Measurements from ENCODE around the gene SLC66A1. TPM values are rescaled to one million over a fixed set of nuclear protein-coding genes. Genes with fewer than 3 reads are reported as not detected.

Gene SLC66A1
- polyA plus RNA-seq, 10 donors = 7.3 to 10.6 (median 9.4) TPM

DNA sequence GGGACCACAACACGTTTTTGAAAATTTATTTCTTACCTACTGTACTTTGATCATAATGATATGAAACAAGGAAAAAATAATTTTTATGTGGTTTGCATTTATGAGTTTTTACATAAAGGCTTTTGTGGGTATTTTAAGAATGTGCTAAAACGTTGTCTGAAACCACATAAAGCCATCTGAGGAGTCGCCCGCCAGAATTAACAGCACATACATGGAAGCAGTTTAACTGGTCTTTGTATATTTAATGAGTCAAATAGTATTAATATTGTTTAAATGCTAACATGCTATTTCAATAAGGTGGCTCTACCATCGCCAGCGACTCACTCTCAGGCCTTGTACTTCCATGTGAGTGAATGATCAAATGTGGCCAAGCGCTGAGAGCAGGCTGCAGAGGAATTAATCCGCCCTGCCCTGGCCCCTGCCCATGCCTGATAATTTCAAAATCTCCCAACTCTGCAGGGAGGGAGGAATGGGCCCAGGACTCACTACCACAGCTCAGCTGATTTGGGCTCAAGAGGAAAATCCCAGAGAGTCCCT, 49.6 kb downstream of the SLC66A1 start:
- no peak for DNase-seq

DNA sequence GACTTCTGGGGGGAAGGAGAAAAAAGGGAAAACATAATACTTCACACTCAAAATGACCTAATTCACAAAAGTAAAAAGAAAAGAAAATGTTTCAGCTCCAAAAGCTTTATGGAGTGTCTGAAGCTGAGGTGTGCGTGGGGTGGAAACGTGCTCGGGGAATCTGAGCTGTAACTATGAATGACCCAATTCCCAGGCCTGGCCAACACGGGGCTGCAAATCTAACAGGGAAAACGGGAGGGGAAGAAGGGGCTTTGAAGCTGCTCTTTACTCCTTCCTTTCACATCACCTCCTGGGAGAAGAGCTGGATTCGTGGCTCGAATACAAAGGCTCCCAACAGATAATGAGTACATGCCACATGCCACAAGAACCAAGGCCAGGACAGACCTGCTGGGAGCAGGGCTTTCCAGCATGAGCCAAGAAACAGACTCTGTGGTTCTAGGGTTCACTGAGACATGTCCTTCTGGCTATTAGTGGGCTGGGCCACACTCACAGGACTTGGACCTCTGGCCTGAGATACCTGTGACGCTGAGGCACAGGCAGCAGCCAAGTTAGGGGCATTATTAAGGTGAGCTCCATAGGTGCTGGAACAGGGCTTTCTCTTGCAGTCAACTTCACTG, 51.5 kb downstream of the SLC66A1 start:
- DNase-seq = no peak

DNA sequence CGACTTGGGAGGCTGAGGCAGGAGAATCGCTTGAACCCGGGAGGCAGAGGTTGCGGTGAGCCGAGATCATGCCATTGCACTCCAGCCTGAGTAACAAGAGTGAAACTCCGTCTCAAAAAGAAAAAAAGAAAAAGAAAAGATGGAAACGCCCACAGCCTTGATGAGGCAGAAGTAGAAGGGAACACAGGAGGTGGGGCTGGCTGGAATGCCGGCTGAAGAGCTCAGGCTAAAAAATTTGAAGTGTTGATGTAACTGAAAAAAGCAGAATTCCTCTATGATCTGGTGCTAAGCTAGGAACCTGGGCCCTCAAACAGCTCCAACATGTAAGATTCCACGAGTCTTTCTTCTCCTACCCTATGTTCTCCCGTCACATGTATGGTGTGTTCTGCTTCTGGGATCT, 53.6 kb downstream of the SLC66A1 start:
- no peak for DNase-seq

DNA sequence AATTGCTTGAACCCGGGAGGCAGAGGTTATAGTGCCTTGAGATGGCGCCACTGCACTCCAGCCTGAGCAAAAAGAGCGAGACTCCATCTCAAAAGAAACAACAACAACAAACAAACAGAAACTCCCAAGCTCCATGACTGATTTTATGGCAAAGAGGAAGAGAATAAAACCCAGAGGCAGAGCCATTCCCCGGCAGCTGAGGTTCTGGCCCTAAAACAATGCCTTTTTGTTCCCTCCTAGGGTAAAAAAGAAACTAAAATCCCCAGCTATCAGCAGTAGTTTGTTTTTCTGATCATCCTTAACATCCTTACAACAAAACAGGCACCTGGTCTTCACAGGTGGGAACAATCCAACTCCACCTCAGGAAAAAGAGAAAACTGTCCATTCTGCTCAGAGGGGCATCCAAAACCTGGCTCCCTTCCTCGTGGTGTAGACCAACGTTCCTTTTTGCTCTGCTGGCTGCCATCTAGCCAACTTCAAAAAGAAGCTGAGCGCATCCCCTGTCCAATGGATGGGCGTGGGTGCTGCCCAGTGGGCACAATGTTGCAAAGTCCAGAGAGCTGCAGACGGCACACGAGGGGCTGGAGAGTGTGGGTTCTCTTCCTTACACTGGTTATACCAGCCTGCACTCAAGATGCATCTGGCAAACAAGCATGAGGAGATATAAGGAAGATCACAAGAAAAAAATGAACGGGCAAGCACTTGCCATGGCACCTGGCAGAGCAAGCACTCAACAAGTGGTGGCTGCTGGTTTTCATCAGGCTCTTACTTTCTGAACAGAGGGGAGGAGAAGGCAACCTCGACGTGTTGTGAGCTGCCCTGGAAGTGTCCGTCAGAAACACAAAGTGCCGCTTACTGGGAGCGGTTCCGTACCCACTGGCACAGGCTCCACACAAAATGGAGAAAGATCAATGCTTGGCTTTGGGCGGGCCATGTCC, 54.7 kb downstream of the SLC66A1 start:
- DNase-seq = no peak

DNA sequence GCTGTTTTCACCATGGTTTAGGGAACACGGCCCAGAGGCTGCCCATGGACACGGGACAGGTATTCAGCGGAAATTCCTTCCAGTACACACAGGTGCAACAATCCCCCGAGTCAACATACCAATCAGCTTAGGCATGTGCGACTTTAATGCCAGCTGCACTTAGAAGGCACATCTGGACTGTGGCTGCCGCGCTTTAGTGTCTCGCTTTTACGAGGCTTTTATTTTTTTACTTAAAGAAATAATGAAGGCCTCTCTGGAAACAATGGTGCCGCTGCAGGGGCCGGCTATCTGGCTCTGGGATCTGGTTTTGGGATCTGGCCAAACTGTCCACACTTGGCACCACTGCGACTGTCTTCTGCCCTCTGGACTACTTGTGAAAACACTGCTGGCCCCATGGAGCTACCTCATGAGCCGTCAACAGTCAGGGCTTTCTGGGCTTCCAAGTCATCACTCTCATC, 55.5 kb downstream of the SLC66A1 start:
- no peak for DNase-seq

DNA sequence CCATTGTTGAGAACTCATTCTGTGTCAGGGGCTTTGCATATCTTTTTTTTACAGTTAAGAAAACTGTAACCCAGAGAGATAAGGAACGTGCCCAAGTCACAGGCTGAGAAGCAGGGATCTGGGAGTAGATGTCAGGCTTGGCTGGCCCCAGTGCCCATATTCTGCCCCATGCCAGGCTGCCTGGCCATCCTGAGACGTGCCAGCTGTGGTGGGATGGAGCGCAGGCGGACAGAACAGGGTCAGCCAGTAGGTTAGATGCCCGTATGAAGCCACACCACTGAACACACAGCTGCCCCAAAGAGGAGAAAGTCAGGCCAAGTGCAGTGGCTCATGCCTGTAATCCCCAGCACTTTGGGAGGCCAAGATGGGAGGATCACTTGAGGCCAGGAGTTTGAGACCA, 55.9 kb downstream of the SLC66A1 start:
- DNase-seq = no peak

DNA sequence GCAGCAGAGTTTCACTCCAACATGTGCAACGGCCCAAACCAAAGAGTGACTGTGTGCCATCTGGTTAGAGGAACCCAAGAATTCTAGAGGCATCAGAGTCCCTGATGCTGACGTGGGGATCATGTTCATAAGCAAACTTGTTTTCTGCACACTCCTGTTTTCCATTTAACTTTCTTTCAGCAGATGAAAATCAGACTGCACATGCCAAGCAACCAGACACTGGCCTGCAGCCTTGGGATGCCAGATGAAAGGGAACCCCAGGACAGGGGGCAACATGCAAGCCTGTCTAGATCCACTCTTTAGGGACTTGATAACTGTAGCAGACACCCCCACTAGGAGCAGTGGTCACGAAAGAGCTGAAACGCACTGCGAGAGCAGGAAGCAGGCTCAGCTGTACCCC, 56.8 kb downstream of the SLC66A1 start:
- no peak for DNase-seq

DNA sequence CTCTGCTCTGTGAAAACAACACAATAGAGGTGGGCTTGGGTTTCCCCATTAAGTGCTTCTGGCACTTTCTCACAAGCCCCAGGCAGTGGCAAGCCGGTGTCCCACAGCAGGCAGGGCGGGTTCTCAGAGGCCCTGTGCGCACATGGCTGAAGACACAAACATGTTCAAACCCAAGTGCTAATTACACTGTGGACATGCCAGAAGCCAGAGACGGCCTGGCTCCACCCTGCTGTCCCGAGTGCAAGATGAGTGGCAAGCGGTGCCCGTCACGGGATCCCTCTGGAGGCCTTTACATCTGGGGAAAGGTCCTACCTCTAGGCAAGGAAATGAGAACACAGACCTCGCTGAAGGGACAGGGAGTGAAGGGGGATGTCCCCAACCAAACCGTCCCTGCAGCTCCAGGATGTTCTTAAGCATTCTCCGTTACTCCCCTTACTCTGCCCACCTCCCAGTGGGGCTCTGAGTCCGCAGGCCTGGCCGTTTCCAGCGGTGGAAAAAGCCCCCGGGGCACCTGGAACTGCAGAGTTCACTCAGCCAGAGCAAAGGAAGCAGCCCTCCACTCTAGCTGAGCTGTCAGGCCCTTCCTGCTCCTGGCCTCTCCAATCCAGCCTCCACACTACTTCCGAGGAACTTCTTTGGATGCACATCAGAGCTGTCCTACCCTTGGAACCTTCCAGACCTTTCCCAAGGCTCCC, 57.4 kb downstream of the SLC66A1 start:
- no peak for DNase-seq

DNA sequence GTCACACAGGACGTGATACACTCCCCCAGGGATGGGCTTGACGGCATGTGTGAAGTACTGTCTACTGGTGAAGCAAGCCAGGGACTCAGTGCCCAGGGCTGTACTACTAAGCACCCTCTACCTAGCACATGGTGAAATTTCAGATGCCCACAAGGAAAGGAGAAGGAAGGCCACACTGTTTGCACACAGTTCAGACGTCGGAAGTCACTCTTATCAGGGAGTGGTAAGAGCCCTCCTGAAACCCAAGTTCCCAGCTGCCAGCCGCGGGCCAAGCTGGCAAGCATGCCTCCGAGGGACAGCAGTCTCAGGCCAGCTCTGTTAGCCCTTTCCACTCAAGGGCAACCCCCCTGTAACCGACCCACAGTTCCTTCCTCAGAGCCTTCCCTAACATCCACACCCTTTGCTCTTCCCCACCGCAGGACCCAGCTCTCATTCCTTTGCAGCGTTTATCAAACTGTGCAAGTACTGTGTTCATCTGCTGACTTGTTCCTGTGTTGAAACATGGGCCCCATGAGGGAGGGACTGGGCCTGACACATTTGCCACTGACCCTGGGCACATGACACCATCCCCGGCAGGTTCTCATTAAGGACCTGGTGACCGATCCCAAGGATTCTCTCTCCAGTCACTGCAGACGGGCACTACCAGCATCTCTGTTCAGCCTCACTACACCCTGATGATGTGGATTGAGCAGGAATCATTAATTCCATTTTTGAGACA, 58.5 kb downstream of the SLC66A1 start:
- DNase-seq = no peak

DNA sequence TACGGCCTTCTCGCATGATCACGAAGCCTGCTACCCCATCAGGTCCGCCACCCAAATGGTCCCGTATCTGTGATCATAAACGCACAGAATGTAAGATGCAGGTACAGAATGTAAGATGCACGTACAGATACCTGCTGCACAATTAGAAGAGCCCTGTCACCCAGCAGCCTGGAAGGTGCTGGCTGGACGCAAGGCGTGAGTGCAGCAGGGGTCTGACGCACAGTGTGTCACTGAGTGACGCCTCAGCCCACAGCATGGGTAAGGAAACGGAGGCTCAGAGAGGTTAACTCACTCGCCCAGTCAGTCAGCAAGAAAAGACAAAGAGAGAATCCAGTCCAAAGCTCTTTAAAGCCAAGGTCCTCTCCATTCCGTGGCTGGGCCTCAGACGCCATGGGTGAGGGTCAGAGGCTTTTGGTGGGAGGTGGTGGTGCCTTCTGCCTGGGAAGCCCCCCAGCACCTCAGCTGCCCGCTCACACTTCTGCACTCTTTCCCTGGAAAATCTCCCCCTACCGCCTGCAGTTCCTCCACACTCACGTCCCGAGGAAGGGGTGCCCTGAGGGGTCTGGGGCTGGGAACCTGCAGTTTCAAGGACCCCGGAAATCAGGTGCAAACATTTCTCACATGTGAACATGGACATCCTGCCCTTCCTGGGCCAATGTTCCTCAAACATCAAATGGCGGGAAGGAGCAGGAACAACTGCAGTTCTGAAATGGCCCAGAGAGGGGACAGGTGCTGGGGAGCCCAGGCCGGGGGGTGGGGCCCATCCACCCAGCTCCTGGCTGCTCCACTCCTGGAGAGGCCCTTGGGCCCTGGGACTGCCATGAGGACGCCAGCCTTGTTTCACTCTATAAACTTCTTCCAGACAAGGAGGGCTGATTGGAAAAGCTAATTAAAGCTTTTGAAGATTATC, 59.4 kb downstream of the SLC66A1 start:
- no peak for DNase-seq

DNA sequence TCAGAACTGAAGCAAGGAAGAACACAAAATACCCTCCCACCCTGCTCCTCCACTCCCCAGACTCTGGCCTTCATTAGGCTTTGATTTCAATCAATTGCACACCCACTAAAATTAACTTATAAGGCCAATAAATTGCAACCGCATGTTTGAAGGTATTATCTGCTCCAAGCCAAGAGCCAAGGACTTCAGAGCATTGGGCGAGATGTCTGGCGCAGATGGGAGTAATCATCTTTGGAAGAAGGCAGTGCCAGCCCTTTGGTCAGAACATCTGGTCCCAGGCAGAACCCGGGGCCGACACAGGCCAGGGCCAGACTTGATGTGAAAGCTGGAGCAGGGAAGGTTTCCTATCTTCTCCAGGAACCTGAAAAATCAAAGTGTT, 60.0 kb downstream of the SLC66A1 start:
- DNase-seq = no peak

DNA sequence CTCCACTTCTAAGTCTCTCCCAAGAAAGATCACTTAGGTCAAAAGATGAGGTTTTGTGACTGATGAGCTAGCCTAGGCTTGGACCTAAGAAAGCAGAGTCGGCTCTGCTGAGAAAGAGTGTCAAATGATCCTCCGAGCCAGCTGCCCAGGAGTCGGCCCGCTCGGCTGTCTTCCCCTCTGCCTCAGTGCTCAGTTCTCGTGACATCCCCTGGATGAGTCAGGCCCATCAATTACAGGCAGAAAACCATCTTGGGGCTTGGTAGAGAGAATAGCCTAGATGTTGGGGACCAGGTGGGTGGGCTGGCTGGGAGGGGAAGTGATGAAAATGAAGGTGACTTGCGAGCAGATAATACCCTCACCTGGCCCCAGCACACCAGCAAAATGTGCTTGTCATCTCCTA, 60.5 kb downstream of the SLC66A1 start:
- no peak for DNase-seq

DNA sequence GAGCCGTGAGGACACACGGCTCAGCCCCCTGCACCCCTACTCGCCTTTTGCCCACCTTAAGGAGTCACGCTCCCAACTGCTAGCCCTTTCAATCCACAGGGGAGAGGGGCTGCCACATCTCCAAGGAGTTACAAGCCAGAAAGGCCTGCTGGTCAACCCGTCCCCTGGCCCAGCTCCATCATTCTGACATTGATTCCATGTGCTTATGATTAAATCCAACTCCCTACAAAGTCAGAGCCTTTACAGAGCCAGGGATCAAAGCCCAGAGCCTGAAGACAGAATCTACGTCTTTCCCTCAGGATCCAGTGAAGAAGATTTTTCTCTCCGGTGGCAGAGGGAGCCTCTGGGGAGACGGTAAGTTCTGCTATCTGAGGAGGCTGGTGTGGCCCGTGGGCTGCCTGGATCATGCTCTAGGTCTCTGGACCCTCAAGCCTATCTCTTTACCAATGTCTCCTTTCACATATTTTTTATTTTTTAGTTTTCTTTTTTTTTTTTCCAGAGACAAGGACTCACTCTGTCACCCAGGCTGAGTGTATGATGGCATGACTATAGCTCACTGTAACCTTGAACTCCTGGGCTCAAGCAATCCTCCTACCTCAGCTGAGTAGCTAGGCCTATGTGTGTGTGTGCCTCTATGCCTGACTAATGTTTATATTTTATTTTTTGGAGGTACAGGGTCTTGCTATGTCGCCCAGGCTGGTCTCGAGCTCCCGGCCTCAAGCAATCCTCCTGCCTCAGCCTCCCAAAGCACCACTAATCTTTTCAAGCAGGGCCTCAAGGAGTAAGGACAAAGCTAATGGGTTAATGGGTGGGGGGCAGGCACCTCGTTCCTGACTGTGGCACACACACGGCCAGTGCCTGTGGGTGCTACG, 61.3 kb downstream of the SLC66A1 start:
- DNase-seq = no peak

DNA sequence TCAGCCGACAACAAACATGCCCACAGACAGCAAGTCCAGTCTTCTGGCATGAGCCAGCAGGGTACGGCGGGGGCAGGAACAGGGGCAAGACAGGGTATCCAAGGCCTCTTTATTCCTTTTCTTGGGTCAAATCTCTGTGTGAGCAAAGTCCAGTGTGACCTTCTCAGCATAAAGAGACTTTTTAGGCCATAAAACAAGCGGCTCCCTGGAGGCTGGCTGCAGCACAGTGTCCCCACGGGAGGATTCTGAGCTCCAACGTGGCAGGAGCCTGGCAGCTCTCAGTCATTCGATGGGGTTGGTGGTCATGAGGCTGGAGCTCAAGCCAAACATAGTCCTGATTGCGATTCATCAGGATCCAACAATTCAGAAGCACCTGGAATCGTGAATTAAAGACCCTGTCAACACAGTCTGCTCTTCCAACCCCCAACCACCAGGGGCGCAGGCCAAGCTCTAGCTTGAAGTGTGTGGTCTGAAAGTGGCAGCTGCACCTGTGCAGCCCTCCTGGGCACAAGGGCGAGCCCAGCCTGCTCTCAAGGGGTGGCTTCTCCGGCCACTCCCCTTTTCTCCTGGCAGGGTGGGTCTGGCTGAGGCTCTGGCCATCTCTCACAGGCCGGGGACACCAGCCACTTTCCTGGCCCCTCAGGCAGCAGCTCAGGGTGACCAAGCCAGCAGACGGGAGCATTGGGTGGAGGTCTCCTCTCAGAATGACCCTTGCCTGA, 62.1 kb downstream of the SLC66A1 start:
- DNase-seq = no peak

DNA sequence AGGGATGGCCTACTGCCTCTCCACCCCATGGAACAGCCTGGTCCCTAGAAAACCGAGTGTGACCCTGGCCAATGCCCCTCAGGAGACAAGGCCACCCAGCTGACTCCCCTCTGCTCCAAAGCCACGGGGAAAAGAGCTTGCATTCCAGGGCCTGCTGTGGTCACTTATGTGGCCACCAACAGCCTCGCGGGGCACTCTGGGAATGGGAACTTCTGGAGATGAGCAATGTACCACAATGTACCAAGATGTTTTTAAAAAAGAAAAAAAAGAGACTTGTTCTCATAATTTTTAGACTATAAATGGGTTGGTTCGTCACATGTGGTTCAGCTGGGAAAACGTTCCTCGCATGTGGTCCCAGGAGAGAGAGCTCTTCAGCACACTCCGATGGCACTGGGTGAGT, 62.8 kb downstream of the SLC66A1 start:
- DNase-seq = no peak

DNA sequence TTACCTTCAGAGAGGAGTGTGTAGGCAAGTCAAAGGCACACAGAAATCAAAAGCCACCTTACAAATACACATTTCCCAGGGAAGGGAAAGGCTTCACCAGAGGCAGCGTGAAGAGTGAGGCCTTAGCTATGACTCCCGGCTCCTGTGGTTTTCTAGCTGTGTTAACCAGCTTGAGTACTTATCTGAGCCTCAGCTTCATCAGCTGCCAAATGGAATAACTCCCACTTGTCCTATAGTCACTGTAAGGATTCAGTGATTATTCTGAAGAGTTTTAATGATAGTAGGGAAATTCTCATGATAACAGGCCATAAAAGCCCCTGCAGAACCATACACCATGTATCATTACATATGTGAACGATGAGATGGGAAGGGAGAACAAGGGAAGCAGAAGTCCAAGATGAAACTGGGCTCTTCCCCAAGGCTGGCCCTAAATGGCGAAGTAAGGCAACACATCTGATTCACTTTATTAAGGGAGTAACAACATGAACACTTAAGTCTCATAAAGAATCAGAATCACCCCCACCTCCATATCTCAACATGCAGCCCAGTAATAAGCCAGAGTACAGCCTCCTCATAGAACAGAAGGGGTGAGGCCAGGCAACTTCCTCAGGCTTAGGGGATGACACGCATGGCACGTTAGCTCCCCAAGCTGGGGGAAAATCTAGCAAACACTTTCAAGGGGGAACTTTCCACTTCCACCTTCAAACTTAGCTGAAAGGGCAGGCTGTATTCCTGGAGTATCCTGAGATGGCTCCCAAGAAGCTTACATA, 63.7 kb downstream of the SLC66A1 start:
- no peak for DNase-seq

DNA sequence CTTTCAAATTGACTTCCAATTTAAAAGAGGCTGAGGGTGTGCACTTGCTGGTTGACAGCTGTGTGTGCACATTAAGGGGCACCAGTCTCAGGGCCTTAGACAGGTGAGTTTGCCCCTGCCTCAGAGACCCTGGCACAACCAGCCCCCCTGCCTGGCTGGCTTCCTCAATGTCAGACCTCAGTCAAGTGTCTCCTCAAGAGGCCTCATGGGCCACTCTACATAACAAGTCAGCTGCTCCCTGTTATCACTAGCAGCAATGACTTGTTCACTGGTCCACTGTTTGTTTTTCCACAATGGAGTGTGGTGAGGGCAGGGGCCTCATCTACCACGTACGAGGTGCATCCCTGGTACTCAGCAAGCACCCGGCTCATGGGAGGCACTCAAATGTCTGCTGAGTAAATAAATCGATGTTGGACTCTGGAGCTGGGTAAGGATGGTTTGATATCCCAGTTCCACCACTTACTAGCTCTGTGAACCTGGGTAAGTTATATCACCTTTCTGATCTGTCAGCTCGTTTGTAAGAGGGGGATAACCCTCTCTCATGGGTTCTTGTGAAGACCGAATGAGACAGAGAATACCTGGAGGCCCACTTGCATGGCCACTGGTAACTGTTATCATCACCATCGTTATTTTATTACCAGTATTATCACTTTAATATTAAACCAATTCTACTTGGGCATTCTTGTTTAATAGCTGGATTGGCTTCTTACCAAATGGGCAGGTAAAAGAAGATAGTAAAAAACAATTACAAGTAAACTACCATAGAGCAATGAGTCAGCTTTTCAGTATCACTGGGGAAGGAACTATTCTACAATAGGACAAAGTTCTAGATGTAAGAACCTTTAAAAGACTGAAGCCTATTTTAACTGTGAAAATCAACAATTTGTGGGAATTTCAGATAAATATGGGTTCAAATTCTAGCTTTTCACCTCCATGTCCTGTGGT, 64.6 kb downstream of the SLC66A1 start:
- no peak for DNase-seq

Data from muscle of back (tissue), 11 donors.